H9 (cell line): ENCODE data around the gene GFOD2. TPM values are rescaled to one million over a fixed set of nuclear protein-coding genes. Genes with fewer than 3 reads are reported as not detected.

Experiments
- DNase-seq: peaks from one replicate; pipeline ENCODE4 v3.0.0-alpha.2; 2017
- H2AFZ ChIP-seq: one replicate; pipeline ENCODE4 v1.6.1; 2013; ENCODE audit warnings: mild to moderate bottlenecking, low read length, control low read depth, moderate library complexity
- H2AK5ac ChIP-seq: 2 replicates; pipeline ENCODE4 v1.6.1; 2013; ENCODE audit warnings: low read length, control low read depth, mixed read lengths; ENCODE audit not compliant: insufficient read length
- H2BK120ac ChIP-seq: one replicate; pipeline ENCODE4 v1.6.1; 2013; ENCODE audit warnings: low read depth, mild to moderate bottlenecking, low read length, control low read depth, inconsistent platforms; ENCODE audit not compliant: poor library complexity, severe bottlenecking
- H2BK12ac ChIP-seq: 2 replicates; pipeline ENCODE4 v1.6.1; 2013; ENCODE audit warnings: low read length, control low read depth, mixed read lengths, low read depth; ENCODE audit not compliant: insufficient read length
- H2BK15ac ChIP-seq: 2 replicates; pipeline ENCODE4 v1.6.1; 2013; ENCODE audit warnings: low read depth, low read length, control low read depth
- H2BK20ac ChIP-seq: one replicate; pipeline ENCODE4 v1.6.1; 2013; ENCODE audit warnings: low read depth, mild to moderate bottlenecking, low read length, control low read depth, inconsistent platforms; ENCODE audit not compliant: poor library complexity, severe bottlenecking
- H2BK5ac ChIP-seq: 2 replicates; pipeline ENCODE4 v1.6.1; 2013; ENCODE audit warnings: low read length, control low read depth, mixed read lengths; ENCODE audit not compliant: insufficient read length
- H3K14ac ChIP-seq: 2 replicates; pipeline ENCODE4 v1.6.1; 2013; ENCODE audit warnings: low read length, control low read depth; ENCODE audit not compliant: insufficient read depth
- H3K18ac ChIP-seq: 2 replicates; pipeline ENCODE4 v1.6.1; 2013; ENCODE audit warnings: low read depth, mild to moderate bottlenecking, mixed read lengths, low read length, control low read depth; ENCODE audit not compliant: insufficient read length
- H3K23ac ChIP-seq: 2 replicates; pipeline ENCODE4 v1.6.1; 2013; ENCODE audit warnings: low read length, control low read depth, mixed read lengths, low read depth; ENCODE audit not compliant: insufficient read length
- H3K23me2 ChIP-seq: 2 replicates; pipeline ENCODE4 v1.6.1; 2013; ENCODE audit warnings: low read depth, mild to moderate bottlenecking, mixed read lengths, low read length, control low read depth; ENCODE audit not compliant: insufficient read length, poor library complexity, severe bottlenecking
- H3K27ac ChIP-seq: 2 replicates; pipeline ENCODE4 v1.5.1; 2013; ENCODE audit warnings: low read length, control low read depth, mixed read lengths, low read depth; ENCODE audit not compliant: insufficient read length
- H3K27me3 ChIP-seq: 2 replicates; pipeline ENCODE4 v1.6.1; 2013; ENCODE audit warnings: low read length, control low read depth, inconsistent platforms; ENCODE audit not compliant: insufficient read depth
- H3K4ac ChIP-seq: 2 replicates; pipeline ENCODE4 v1.6.1; 2013; ENCODE audit warnings: low read depth, mild to moderate bottlenecking, control low read depth, inconsistent platforms, low read length, moderate library complexity
- H3K4me1 ChIP-seq: 2 replicates; pipeline ENCODE4 v1.6.1; 2013; ENCODE audit warnings: low read length, control low read depth, inconsistent platforms; ENCODE audit not compliant: insufficient read depth
- H3K4me2 ChIP-seq: 2 replicates; pipeline ENCODE4 v1.6.1; 2013; ENCODE audit warnings: low read length, control low read depth, mixed read lengths; ENCODE audit not compliant: insufficient read length, insufficient read depth
- H3K56ac ChIP-seq: 2 replicates; pipeline ENCODE4 v1.6.1; 2013; ENCODE audit warnings: low read depth, mild to moderate bottlenecking, mixed read lengths, low read length, control low read depth; ENCODE audit not compliant: insufficient read length
- H3K79me1 ChIP-seq: 2 replicates; pipeline ENCODE4 v1.6.1; 2013; ENCODE audit warnings: low read depth, mild to moderate bottlenecking, moderate library complexity, low read length, control low read depth, inconsistent platforms; ENCODE audit not compliant: insufficient read depth, poor library complexity, severe bottlenecking
- H3K79me2 ChIP-seq: 2 replicates; pipeline ENCODE4 v1.6.1; 2013; ENCODE audit warnings: low read length, control low read depth, inconsistent platforms; ENCODE audit not compliant: insufficient read depth
- H3K9ac ChIP-seq: 2 replicates; pipeline ENCODE4 v1.6.1; 2013; ENCODE audit warnings: low read length, control low read depth, mixed read lengths; ENCODE audit not compliant: insufficient read length; ENCODE audit errors: extremely low read depth
- H3K9me3 ChIP-seq: one replicate; pipeline ENCODE4 v1.6.1; 2013; ENCODE audit warnings: low read depth, low read length, inconsistent platforms; ENCODE audit not compliant: control insufficient read depth
- H3T11ph ChIP-seq: one replicate; pipeline ENCODE4 v1.6.1; 2013; ENCODE audit warnings: mild to moderate bottlenecking, low read length, control low read depth, inconsistent platforms
- H4K20me1 ChIP-seq: one replicate; pipeline ENCODE4 v1.6.1; 2013; ENCODE audit not compliant: control insufficient read depth, insufficient read length, insufficient read depth
- H4K5ac ChIP-seq: 2 replicates; pipeline ENCODE4 v1.6.1; 2013; ENCODE audit warnings: low read depth, mild to moderate bottlenecking, mixed read lengths, low read length, control low read depth; ENCODE audit not compliant: insufficient read length
- H4K8ac ChIP-seq: replicated peaks from 2 replicates; pipeline ENCODE4 v1.6.1; 2013; ENCODE audit warnings: low read length, control low read depth, mixed read lengths, low read depth; ENCODE audit not compliant: insufficient read length
- H4K91ac ChIP-seq: 2 replicates; pipeline ENCODE4 v1.6.1; 2013; ENCODE audit warnings: low read depth, mild to moderate bottlenecking, moderate library complexity, mixed read lengths, low read length, control low read depth; ENCODE audit not compliant: insufficient read length
- H3K27ac Mint-ChIP-seq, 3 experiments: 2 replicates in 2 of 3; 3 replicates in 1 of 3; pipeline ENCODE4 v1.8.0; 2020 to 2021; ENCODE audit warnings: mixed read lengths in 3 of 3, mild to moderate bottlenecking in 1 of 3, moderate library complexity in 1 of 3
- H3K27me3 Mint-ChIP-seq: 2 replicates; pipeline ENCODE4 v1.8.0; 2021; ENCODE audit warnings: low read depth, mild to moderate bottlenecking, moderate library complexity, mixed read lengths
- H3K36me3 Mint-ChIP-seq, 3 experiments: 2 replicates in 2 of 3; 3 replicates in 1 of 3; pipeline ENCODE4 v1.8.0; 2020 to 2021; ENCODE audit warnings: low read depth in 3 of 3, mixed read lengths in 3 of 3; ENCODE audit not compliant: insufficient read depth in 1 of 3
- H3K4me1 Mint-ChIP-seq, 2 experiments: 2 replicates each; pipeline ENCODE4 v1.8.0; 2020; ENCODE audit warnings: mixed read lengths in 2 of 2
- H3K4me3 Mint-ChIP-seq, 2 experiments: 2 replicates in 1 of 2; 3 replicates in 1 of 2; pipeline ENCODE4 v1.8.0; 2020 to 2021; ENCODE audit warnings: mild to moderate bottlenecking in 2 of 2, mixed read lengths in 2 of 2, moderate library complexity in 1 of 2
- H3K9me3 Mint-ChIP-seq, 2 experiments: 2 replicates in 1 of 2; 3 replicates in 1 of 2; pipeline ENCODE4 v1.8.0; 2020; ENCODE audit warnings: mild to moderate bottlenecking in 2 of 2, mixed read lengths in 2 of 2, moderate library complexity in 1 of 2
- CTCF ChIP-seq: fragments of 200-600 bp; sonication (generic); conservative IDR thresholded peaks from 3 replicates; pipeline ENCODE4 v1.8.0; 2021; ENCODE audit warnings: antibody characterized with exemption, mild to moderate bottlenecking
- WGBS: extraction: QIAGEN DNeasy Blood & Tissue Kit; methylation state at CpG from one replicate; pipeline ENCODE4 v1.1.7; 2013; ENCODE audit warnings: missing lambda C conversion rate, low lambda C conversion rate, mixed read lengths; ENCODE audit not compliant: insufficient read length; ENCODE audit errors: extremely low coverage; 5-methylcytosine and 5-hydroxymethylcytosine counted together
- total RNA-seq: library from RNA; stranded (reverse); gene quantifications from 2 replicates; pipeline ENCODE4 v1.2.1, GENCODE V29; 2021

Gene GFOD2
- total RNA-seq, 1 experiment from 2014 or later, result 21.8 TPM

GRCh38 chr16:67729636-67730248, 10.6 kb upstream of the GFOD2 start:
- Mint-ChIP-seq H3K36me3 (peaks cover 20 to 43% (median 36%) of the 10 kb centered on the region in 3 experiments), H3K9me3 (no peaks in the 10 kb centered on the region), H3K27me3 (no peaks in the 10 kb centered on the region), H3K4me1 (no peaks in the 10 kb centered on the region), H3K4me3 (no peak overlapping the region), H3K27ac (no peak overlapping the region)
- Histone ChIP-seq H3K4me1 (no peaks in the 10 kb centered on the region), H3K56ac (no peak overlapping the region), H4K20me1 (no peaks in the 10 kb centered on the region), H3K79me1 (no peaks in the 10 kb centered on the region), H2BK15ac (no peak overlapping the region), H3K27me3 (no peaks in the 10 kb centered on the region), H3K4ac (no peak overlapping the region), H4K8ac (no peak overlapping the region), H3K18ac (no peak overlapping the region), H4K91ac (no peak overlapping the region), H3K23me2 (no peaks in the 10 kb centered on the region), H2AFZ (no peak overlapping the region), H2BK12ac (no peak overlapping the region), H4K5ac (no peak overlapping the region), H3K4me2 (no peak overlapping the region), H3K9ac (no peak overlapping the region), H3K79me2 (no peaks in the 10 kb centered on the region), H3K23ac (no peak overlapping the region), H2AK5ac (no peak overlapping the region), H2BK5ac (no peak overlapping the region), H3K9me3 (no peaks in the 10 kb centered on the region), H2BK120ac (no peak overlapping the region), H2BK20ac (no peak overlapping the region), H3K14ac (no peak overlapping the region), H3T11ph (no peak overlapping the region), H3K27ac (no peak overlapping the region)
- no CpG with 5 or more reads among the region's 14 CpGs for WGBS
- no peak for TF ChIP-seq CTCF
- DNase-seq, result no peak
